ENCODE measurements around the gene TAF10. TPM values are rescaled to one million over a fixed set of nuclear protein-coding genes. Genes with fewer than 3 reads are reported as not detected.

TAF10 gene
- total RNA-seq, 3 donors from 2014 or later (not counting 1 experiment from before 2014, with no cell fraction given): 154 to 191 (median 158) TPM

- H3K27ac ChIP-seq (ENCODE audit: low read length): no peak overlapping the region
- intact Hi-C loops (cut with micrococcal nuclease): no loop called here
- ATAC-seq (no peak), DNase-seq (no peak)
- TF ChIP-seq, protein P1, sequence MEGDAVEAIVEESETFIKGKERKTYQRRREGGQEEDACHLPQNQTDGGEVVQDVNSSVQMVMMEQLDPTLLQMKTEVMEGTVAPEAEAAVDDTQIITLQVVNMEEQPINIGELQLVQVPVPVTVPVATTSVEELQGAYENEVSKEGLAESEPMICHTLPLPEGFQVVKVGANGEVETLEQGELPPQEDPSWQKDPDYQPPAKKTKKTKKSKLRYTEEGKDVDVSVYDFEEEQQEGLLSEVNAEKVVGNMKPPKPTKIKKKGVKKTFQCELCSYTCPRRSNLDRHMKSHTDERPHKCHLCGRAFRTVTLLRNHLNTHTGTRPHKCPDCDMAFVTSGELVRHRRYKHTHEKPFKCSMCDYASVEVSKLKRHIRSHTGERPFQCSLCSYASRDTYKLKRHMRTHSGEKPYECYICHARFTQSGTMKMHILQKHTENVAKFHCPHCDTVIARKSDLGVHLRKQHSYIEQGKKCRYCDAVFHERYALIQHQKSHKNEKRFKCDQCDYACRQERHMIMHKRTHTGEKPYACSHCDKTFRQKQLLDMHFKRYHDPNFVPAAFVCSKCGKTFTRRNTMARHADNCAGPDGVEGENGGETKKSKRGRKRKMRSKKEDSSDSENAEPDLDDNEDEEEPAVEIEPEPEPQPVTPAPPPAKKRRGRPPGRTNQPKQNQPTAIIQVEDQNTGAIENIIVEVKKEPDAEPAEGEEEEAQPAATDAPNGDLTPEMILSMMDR (IDR thresholded peaks at IDR 0.05): no peak
- 87% methylated on average over 4 of the region's 4 CpGs for WGBS (ENCODE audit: insufficient coverage)
- H3K36me3 ChIP-seq (ENCODE audit: control insufficient read depth, insufficient read depth, low read length): no peaks in the 10 kb centered on the region
- no peaks in the 10 kb centered on the region for H3K27me3 ChIP-seq (ENCODE audit: control insufficient read depth, insufficient read depth, low read length)
- no peaks in the 10 kb centered on the region for H3K4me1 ChIP-seq (ENCODE audit: control insufficient read depth, insufficient read depth, low read length)
- no peak overlapping the region for H3K4me3 Mint-ChIP-seq
- H3K27ac Mint-ChIP-seq: no peak overlapping the region
- H3K4me3 ChIP-seq (ENCODE audit: low read length): no peak overlapping the region
- no peaks in the 10 kb centered on the region for H3K9me3 ChIP-seq (ENCODE audit: control insufficient read depth, insufficient read depth, low read length)
- H3K36me3 Mint-ChIP-seq: no peaks in the 10 kb centered on the region
- H3K27me3 Mint-ChIP-seq (ENCODE audit: low read depth in 2 of 2): no peaks in the 10 kb centered on the region
- H3K9me3 Mint-ChIP-seq: no peaks in the 10 kb centered on the region
- peaks cover 0 to 7% of the 10 kb centered on the region in 2 donors for H3K4me1 Mint-ChIP-seq
Observed at GRCh38 chr11:6568191-6568918, 43.7 kb downstream of the TAF10 start.

DNA sequence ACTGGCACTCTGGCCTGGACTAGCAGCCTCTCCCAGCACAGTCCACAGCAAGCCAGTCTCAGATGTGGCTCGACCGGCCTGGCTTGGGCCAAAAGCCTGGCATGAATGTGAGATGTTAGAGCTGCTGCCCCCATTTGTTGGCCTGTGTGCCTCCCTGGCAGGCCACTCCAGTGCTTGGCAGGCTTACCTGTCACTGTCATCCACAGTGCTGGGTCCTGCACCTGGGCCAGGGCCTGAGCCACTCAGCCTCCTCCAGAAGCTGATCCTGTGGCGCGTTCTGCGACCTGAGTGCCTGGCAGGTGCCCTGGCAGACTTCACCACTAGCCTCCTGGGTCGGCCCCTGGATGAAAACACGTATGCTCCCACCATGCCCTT is 44.7 kb downstream of the TAF10 start:
- 94% methylated on average over 7 of the region's 7 CpGs for WGBS (ENCODE audit: insufficient coverage)
- Mint-ChIP-seq H3K36me3 (no peaks in the 10 kb centered on the region), H3K27me3 (ENCODE audit: low read depth in 2 of 2) (no peaks in the 10 kb centered on the region), H3K4me3 (no peak overlapping the region), H3K4me1 (peaks cover 0 to 7% of the 10 kb centered on the region in 2 donors), H3K9me3 (no peaks in the 10 kb centered on the region), H3K27ac (no peak overlapping the region)
- H3K4me3 ChIP-seq (ENCODE audit: low read length): no peak overlapping the region
- TF ChIP-seq, protein P1 (IDR thresholded peaks at IDR 0.05): no peak
- intact Hi-C loops (cut with micrococcal nuclease): no loop called here
- no peaks in the 10 kb centered on the region for H3K27me3 ChIP-seq (ENCODE audit: control insufficient read depth, insufficient read depth, low read length)
- no peaks in the 10 kb centered on the region for H3K9me3 ChIP-seq (ENCODE audit: control insufficient read depth, insufficient read depth, low read length)
- no peak for ATAC-seq
- H3K27ac ChIP-seq (ENCODE audit: low read length): no peak overlapping the region
- DNase-seq: no peak
- H3K36me3 ChIP-seq (ENCODE audit: control insufficient read depth, insufficient read depth, low read length): no peaks in the 10 kb centered on the region
- no peaks in the 10 kb centered on the region for H3K4me1 ChIP-seq (ENCODE audit: control insufficient read depth, insufficient read depth, low read length)

GRCh38 chr11:6566704-6567370 is 45.2 kb downstream of the TAF10 start:
- Histone ChIP-seq H3K27ac (ENCODE audit: low read length) (no peak overlapping the region), H3K27me3 (ENCODE audit: control insufficient read depth, insufficient read depth, low read length) (no peaks in the 10 kb centered on the region), H3K36me3 (ENCODE audit: control insufficient read depth, insufficient read depth, low read length) (no peaks in the 10 kb centered on the region), H3K9me3 (ENCODE audit: control insufficient read depth, insufficient read depth, low read length) (no peaks in the 10 kb centered on the region), H3K4me3 (ENCODE audit: low read length) (no peak overlapping the region), H3K4me1 (ENCODE audit: control insufficient read depth, insufficient read depth, low read length) (no peaks in the 10 kb centered on the region)
- WGBS (ENCODE audit: insufficient coverage): 90% methylated on average over 13 of the region's 13 CpGs
- intact Hi-C loops (cut with micrococcal nuclease): no loop called here
- H3K27me3 Mint-ChIP-seq (ENCODE audit: low read depth in 2 of 2): no peaks in the 10 kb centered on the region
- DNase-seq (no peak), ATAC-seq (no peak)
- H3K4me1 Mint-ChIP-seq: peaks cover 0 to 7% of the 10 kb centered on the region in 2 donors
- no peaks in the 10 kb centered on the region for H3K36me3 Mint-ChIP-seq
- no peak overlapping the region for H3K4me3 Mint-ChIP-seq
- H3K9me3 Mint-ChIP-seq: no peaks in the 10 kb centered on the region
- TF ChIP-seq, protein P1 (IDR thresholded peaks at IDR 0.05): no peak
- no peak overlapping the region for H3K27ac Mint-ChIP-seq
